Measurements from ENCODE around the gene IL36B. TPM values are rescaled to one million over a fixed set of nuclear protein-coding genes. Genes with fewer than 3 reads are reported as not detected.

IL36B gene
- total and polyA plus RNA-seq, 9 of the 15 experiments (the other 6 are each of a cell fraction or from before 2014, with no cell fraction given) = not detected

DNA sequence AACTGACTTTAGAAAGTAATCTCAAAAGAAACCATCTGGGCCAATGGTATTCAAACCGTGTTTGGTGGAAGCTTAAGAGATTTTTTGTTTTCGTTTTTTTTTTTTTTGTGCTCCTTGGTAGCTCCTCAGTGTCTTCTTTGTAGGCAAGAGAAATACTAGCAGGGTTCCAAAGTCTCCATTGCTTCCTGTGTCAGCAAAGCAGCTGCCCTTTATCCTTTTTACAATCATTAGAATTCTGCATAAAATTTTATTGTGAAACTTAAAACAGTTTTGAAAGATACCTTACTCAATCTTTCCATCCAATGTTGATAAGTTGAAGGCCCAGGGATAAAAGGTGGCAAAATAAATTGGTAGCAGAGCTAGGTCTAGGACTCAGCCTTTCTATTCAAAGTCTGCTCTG lies 15.6 kb upstream of the IL36B start (continued):
- TF ChIP-seq HINFP (tag; conservative IDR thresholded peaks at IDR 0.05; ENCODE audit: low read depth) = no peak
- no peak for TF ChIP-seq MECOM (CRISPR knock-in tag; IDR thresholded peaks at IDR 0.05)
- no peak for TF ChIP-seq STAG1 (CRISPR knock-in tag; IDR thresholded peaks at IDR 0.05; ENCODE audit: borderline replicate concordance)
- TF ChIP-seq, protein P1, sequence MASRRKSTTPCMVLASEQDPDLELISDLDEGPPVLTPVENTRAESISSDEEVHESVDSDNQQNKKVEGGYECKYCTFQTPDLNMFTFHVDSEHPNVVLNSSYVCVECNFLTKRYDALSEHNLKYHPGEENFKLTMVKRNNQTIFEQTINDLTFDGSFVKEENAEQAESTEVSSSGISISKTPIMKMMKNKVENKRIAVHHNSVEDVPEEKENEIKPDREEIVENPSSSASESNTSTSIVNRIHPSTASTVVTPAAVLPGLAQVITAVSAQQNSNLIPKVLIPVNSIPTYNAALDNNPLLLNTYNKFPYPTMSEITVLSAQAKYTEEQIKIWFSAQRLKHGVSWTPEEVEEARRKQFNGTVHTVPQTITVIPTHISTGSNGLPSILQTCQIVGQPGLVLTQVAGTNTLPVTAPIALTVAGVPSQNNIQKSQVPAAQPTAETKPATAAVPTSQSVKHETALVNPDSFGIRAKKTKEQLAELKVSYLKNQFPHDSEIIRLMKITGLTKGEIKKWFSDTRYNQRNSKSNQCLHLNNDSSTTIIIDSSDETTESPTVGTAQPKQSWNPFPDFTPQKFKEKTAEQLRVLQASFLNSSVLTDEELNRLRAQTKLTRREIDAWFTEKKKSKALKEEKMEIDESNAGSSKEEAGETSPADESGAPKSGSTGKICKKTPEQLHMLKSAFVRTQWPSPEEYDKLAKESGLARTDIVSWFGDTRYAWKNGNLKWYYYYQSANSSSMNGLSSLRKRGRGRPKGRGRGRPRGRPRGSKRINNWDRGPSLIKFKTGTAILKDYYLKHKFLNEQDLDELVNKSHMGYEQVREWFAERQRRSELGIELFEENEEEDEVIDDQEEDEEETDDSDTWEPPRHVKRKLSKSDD (conservative IDR thresholded peaks at IDR 0.05; ENCODE audit: low read length) = no peak
- no peak for TF ChIP-seq ZNF511 (CRISPR knock-in tag; IDR thresholded peaks at IDR 0.05)
- no peak for TF ChIP-seq ZNF133 (CRISPR knock-in tag; IDR thresholded peaks at IDR 0.05)
